Stimulated activated CD8-positive, alpha-beta memory T cell treated with anti-CD3 and anti-CD28 coated beads, Interleukin-2, amount 100 ng/mL, for 48 hours (primary cell): ENCODE data around the gene PLA2G6.

Experiments
- DNase-seq, 2 donors: peaks; one replicate each; pipeline ENCODE4 v3.0.0-alpha.2; 2020; ENCODE audit warnings: low read depth in 2 of 2

The PLA2G6 gene

GRCh38 chr22:38072322-38073149, 109.1 kb downstream of the PLA2G6 start:
- no peak for DNase-seq

GRCh38 chr22:38071421-38072321, 110.0 kb downstream of the PLA2G6 start:
- DNase-seq, result no peak

- no peak for DNase-seq
These were observed 111.2 kb downstream of the PLA2G6 start for GRCh38 chr22:38070250-38070921.

- no peak for DNase-seq
These were observed 112.0 kb downstream of the PLA2G6 start for GRCh38 chr22:38069372-38070249.

- no peak for DNase-seq
These were observed 112.8 kb downstream of the PLA2G6 start for GRCh38 chr22:38068641-38069371.

GRCh38 chr22:38067761-38068360, 113.8 kb downstream of the PLA2G6 start:
- DNase-seq, result no peak

- DNase-seq, result no peak
These were observed 114.6 kb downstream of the PLA2G6 start for GRCh38 chr22:38067028-38067415.

GRCh38 chr22:38066381-38067027, 115.1 kb downstream of the PLA2G6 start:
- DNase-seq, result no peak

GRCh38 chr22:38065539-38065938, 116.1 kb downstream of the PLA2G6 start:
- no peak for DNase-seq

GRCh38 chr22:38062791-38063190, 118.8 kb downstream of the PLA2G6 start:
- no peak for DNase-seq
